Colonic mucosa (tissue), 4 donors: ENCODE results near the gene ZACN. TPM values are rescaled to one million over a fixed set of nuclear protein-coding genes. Genes with fewer than 3 reads are reported as not detected.

Experiments
- DNase-seq: peaks from one replicate; pipeline ENCODE4 v3.0.0-alpha.2; 2020
- H3K27ac ChIP-seq: fragments of 200-600 bp; one replicate; pipeline ENCODE4 v1.8.0; 2021
- H3K27me3 ChIP-seq: fragments of 200-600 bp; one replicate; pipeline ENCODE4 v1.8.0; 2021
- H3K36me3 ChIP-seq: fragments of 200-600 bp; one replicate; pipeline ENCODE4 v1.8.0; 2021
- H3K4me1 ChIP-seq: fragments of 200-600 bp; one replicate; pipeline ENCODE4 v1.8.0; 2021; ENCODE audit warnings: mild to moderate bottlenecking
- H3K4me3 ChIP-seq: fragments of 200-600 bp; one replicate; pipeline ENCODE4 v1.8.0; 2021
- H3K9ac ChIP-seq, 2 donors: one replicate each; pipeline ENCODE4 v1.7.0; 2013; ENCODE audit warnings: control low read depth in 2 of 2, low read depth in 2 of 2, low read length in 2 of 2
- H3K9me3 ChIP-seq: fragments of 200-600 bp; one replicate; pipeline ENCODE4 v1.8.0; 2021
- CTCF ChIP-seq: fragments of 200-600 bp; IDR thresholded peaks from one replicate; pipeline ENCODE4 v1.8.0; 2022; ENCODE audit warnings: antibody characterized with exemption, mild to moderate bottlenecking
- intact Hi-C: fragments of 100-400 bp; cut with DNase I; formaldehyde crosslinking; loops from one replicate; pipeline ENCODE4 v1.14.1; 2022
- total RNA-seq, 2 donors: library from RNA; stranded (reverse); fragmentation: NEBNext Ultra II Directional in 1 of 2; extraction: Animal tissue kit (Norgen Biotek cat#: 25700) in 1 of 2; gene quantifications; one replicate each; pipeline ENCODE4 v1.2.1, GENCODE V29; 2021
- donor health status: healthy.
- donor health status: DM: no; HTN: no; CAD: no.
- donor health status: DM: no; HTN: no; CAD: no.

ZACN gene
- total RNA-seq, 2 donors from 2014 or later: not detected

- no peaks in the 10 kb centered on the region for H3K27me3 ChIP-seq
- H3K9ac ChIP-seq: no peak overlapping the region
- H3K4me3 ChIP-seq: no peak overlapping the region
- H3K27ac ChIP-seq: no peak overlapping the region
- intact Hi-C loops: no loop called here
- peaks cover 53% of the 10 kb centered on the region for H3K36me3 ChIP-seq
- DNase-seq: no peak
- no peak for TF ChIP-seq CTCF
- H3K4me1 ChIP-seq: no peaks in the 10 kb centered on the region
- H3K9me3 ChIP-seq: no peaks in the 10 kb centered on the region
These were observed 32.9 kb upstream of the ZACN start for GRCh38 chr17:76046064-76046463.

- intact Hi-C loops: no loop called here
- peaks cover 44% of the 10 kb centered on the region for H3K36me3 ChIP-seq
- no peak for TF ChIP-seq CTCF
- H3K4me3 ChIP-seq: no peak overlapping the region
- H3K27me3 ChIP-seq: no peaks in the 10 kb centered on the region
- no peak for DNase-seq
- no peaks in the 10 kb centered on the region for H3K9me3 ChIP-seq
- H3K4me1 ChIP-seq: peaks cover 4% of the 10 kb centered on the region
- H3K27ac ChIP-seq: no peak overlapping the region
- no peak overlapping the region for H3K9ac ChIP-seq
These were observed 30.9 kb upstream of the ZACN start for GRCh38 chr17:76048025-76048605.

- no peak for DNase-seq
- H3K9ac ChIP-seq: no peak overlapping the region
- no peak for TF ChIP-seq CTCF
- H3K27me3 ChIP-seq: no peaks in the 10 kb centered on the region
- H3K4me1 ChIP-seq: peaks cover 4% of the 10 kb centered on the region
- intact Hi-C loops: no loop called here
- peaks cover 42% of the 10 kb centered on the region for H3K36me3 ChIP-seq
- H3K4me3 ChIP-seq: no peak overlapping the region
- no peaks in the 10 kb centered on the region for H3K9me3 ChIP-seq
- no peak overlapping the region for H3K27ac ChIP-seq
These were observed 30.3 kb upstream of the ZACN start for GRCh38 chr17:76048711-76049110.

GRCh38 chr17:76049239-76049638 is 29.7 kb upstream of the ZACN start:
- H3K4me3 ChIP-seq: no peak overlapping the region
- TF ChIP-seq CTCF: no peak
- no peak for DNase-seq
- H3K9me3 ChIP-seq: no peaks in the 10 kb centered on the region
- no peak overlapping the region for H3K27ac ChIP-seq
- H3K9ac ChIP-seq: no peak overlapping the region
- peaks cover 37% of the 10 kb centered on the region for H3K36me3 ChIP-seq
- intact Hi-C loops: no loop called here
- H3K27me3 ChIP-seq: no peaks in the 10 kb centered on the region
- H3K4me1 ChIP-seq: peaks cover 4% of the 10 kb centered on the region

- Histone ChIP-seq H3K4me3 (no peak overlapping the region), H3K27me3 (no peaks in the 10 kb centered on the region), H3K36me3 (peaks cover 31% of the 10 kb centered on the region), H3K9me3 (no peaks in the 10 kb centered on the region), H3K27ac (no peak overlapping the region), H3K4me1 (peaks cover 4% of the 10 kb centered on the region), H3K9ac (peak overlapping the region in 1 of 2 donors; percentile 53)
- no peak for DNase-seq
- no peak for TF ChIP-seq CTCF
- intact Hi-C loops: no loop called here
These were observed 29.0 kb upstream of the ZACN start for GRCh38 chr17:76049836-76050537.
